Esophagus muscularis mucosa (tissue), 3 donors: ENCODE results near the gene DNAH6.

Source experiments
- POLR2A ChIP-seq: fragments of 450-650 bp; IDR thresholded peaks from one replicate; pipeline ENCODE4 v1.6.1; 2017; ENCODE audit warnings: antibody characterized with exemption, moderate library complexity, mild to moderate bottlenecking, low read depth
- POLR2AphosphoS5 ChIP-seq, 2 donors: sonication (generic); formaldehyde crosslinking; IDR thresholded peaks; one replicate each; pipeline ENCODE4 v1.6.1; 2017; ENCODE audit warnings: antibody characterized with exemption in 2 of 2
- TF ChIP-seq, protein P1 (sequence below), 3 experiments: fragments of 200-600 bp in 2 of 3; fragments of 450-650 bp in 1 of 3; sonication (generic) in 2 of 3; IDR thresholded peaks; one replicate each; pipeline ENCODE4 v1.5.1; 2017 to 2019; ENCODE audit warnings: antibody characterized with exemption in 3 of 3, mild to moderate bottlenecking in 2 of 3, moderate library complexity in 1 of 3

DNA sequence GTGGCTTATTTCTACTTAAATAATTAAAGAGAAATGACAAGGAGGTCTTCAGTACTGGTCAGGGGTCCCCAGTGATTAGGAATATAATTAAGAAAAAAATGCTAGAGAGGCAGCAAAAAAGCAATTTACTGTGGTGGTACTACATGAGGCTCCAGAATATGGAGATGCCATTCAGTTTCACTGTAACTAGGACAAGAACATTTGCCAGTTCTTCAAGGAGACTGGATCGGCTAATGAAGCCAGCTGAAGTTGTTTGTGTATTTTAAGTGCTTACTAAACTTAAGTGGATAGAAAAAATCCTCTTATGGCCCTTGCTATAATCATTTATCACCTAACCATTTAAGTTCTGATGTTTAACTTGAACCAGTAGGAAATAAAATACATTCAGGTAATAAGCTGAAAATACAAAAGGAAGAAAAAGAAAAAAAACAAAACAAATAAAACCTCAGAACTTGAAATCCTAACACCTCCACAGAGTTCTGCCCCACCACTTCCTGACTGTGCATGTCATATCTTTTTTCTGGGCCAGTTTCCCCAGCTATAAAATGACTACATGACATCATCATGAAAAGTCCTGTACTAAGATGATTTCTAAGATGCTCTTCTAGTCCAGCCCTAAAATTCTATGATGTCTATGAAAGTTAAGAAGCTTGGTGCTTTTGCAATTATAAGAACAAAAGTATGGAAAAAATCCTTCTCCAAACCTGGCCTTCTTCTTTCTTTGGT lies 266.6 kb downstream of the DNAH6 start:
- TF ChIP-seq, protein P1, sequence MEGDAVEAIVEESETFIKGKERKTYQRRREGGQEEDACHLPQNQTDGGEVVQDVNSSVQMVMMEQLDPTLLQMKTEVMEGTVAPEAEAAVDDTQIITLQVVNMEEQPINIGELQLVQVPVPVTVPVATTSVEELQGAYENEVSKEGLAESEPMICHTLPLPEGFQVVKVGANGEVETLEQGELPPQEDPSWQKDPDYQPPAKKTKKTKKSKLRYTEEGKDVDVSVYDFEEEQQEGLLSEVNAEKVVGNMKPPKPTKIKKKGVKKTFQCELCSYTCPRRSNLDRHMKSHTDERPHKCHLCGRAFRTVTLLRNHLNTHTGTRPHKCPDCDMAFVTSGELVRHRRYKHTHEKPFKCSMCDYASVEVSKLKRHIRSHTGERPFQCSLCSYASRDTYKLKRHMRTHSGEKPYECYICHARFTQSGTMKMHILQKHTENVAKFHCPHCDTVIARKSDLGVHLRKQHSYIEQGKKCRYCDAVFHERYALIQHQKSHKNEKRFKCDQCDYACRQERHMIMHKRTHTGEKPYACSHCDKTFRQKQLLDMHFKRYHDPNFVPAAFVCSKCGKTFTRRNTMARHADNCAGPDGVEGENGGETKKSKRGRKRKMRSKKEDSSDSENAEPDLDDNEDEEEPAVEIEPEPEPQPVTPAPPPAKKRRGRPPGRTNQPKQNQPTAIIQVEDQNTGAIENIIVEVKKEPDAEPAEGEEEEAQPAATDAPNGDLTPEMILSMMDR (IDR thresholded peaks at IDR 0.05), result no peak
- no peak for TF ChIP-seq POLR2AphosphoS5 (IDR thresholded peaks at IDR 0.05)
- no peak for TF ChIP-seq POLR2A
